ENCODE data around the gene PLA2G4F.

DNA sequence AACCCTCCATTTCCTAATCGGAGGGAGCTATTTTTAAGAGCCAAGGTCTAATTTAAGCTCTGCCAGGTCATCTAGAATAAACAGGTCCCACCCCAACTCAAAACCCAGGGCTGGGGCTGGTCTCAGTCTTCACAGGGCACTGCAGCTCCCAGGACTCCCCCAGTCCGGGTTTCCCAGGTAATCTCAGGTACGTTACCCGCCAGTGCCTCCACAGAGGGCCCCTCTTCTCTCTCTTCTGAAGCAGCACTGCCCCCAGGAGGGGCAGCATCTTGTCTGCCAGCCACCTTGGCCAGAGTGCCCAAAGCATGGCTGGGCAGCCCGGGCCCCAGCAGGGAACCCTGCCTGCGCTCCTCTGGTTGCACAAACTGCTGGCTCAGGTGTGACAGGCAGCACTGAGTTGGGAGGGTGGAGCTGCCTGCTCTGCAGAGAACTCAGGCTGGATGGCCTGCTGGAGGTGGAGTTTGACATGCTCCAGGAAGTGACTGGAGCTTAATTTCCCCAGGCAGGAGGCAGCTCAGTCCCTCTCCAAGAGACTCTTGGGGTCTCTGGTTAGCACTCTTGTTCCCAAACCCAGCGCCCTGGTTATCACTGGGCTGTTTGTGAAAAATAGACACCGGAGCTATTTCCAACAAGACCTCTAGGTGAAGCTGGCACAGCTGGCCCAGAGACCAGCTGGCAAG lies at the start of gene PLA2G4F:
- TF ChIP-seq CTCF (IDR thresholded peaks at IDR 0.05) (no peak), POLR2A (IDR thresholded peaks at IDR 0.05) (no peak), POLR2AphosphoS5 (IDR thresholded peaks at IDR 0.05; ENCODE audit: insufficient read depth in 1 of 2, low read depth in 1 of 2) (peak in 1 of 2 donors; percentile 64)
